SK-N-SH (cell line): ENCODE measurements around the gene NSMCE1. TPM values are rescaled to one million over a fixed set of nuclear protein-coding genes. Genes with fewer than 3 reads are reported as not detected.

Source experiments
- CTCF ChIA-PET: fragments of 300-600, 350-600 bp; formaldehyde crosslinking; extraction: SDS; loops from one replicate; lab custom pipeline; 2021; lab: Yijun Ruan, JAX
- POLR2A ChIA-PET: fragments of 350-600 bp; sonication (Branson Sonifier 250); formaldehyde crosslinking; extraction: SDS; loops from one replicate; lab custom pipeline; 2020; ENCODE audit warnings: antibody characterized with exemption, inconsistent platforms; lab: Yijun Ruan, JAX
- DNase-seq: peaks from one replicate; pipeline ENCODE4 v3.0.0; 2012
- H2AFZ ChIP-seq: fragments of 200-600 bp; sonication (generic); 2 replicates; pipeline ENCODE4 v1.8.1; 2016; ENCODE audit warnings: antibody characterized with exemption, mild to moderate bottlenecking, low read depth
- H3F3A ChIP-seq: fragments of 200-600 bp; sonication (generic); replicated peaks from 2 replicates; pipeline ENCODE3; 2016; ENCODE audit warnings: antibody characterized with exemption, mild to moderate bottlenecking; ENCODE audit not compliant: insufficient read depth
- H3K27ac ChIP-seq, 2 experiments: fragments of 200-500 bp in 1 of 2; fragments of 200-600 bp in 1 of 2; sonication (Bioruptor generic) in 1 of 2; sonication (generic), shearing (Covaris generic) in 1 of 2; 2 replicates each; pipeline versions ENCODE4 v1.5.1 to v1.6.1; 2014 to 2016; ENCODE audit warnings: low read depth in 2 of 2, inconsistent platforms in 1 of 2, low read length in 1 of 2, mild to moderate bottlenecking in 1 of 2, mixed read lengths in 1 of 2
- H3K27me3 ChIP-seq: fragments of 200-600 bp; sonication (generic), shearing (Covaris generic); 2 replicates; pipeline ENCODE4 v1.6.1; 2016; ENCODE audit warnings: mixed run types; ENCODE audit not compliant: insufficient read depth
- H3K36me3 ChIP-seq, 2 experiments: fragments of 200-500 bp in 1 of 2; fragments of 200-600 bp in 1 of 2; sonication (Bioruptor generic) in 1 of 2; sonication (generic) in 1 of 2; replicated peaks in 1 of 2; 2 replicates each; pipeline versions ENCODE3 to v1.5.1; 2014 to 2016; ENCODE audit warnings: low read length in 1 of 2, mild to moderate bottlenecking in 1 of 2; ENCODE audit not compliant: insufficient read depth in 2 of 2, control insufficient read depth in 1 of 2
- H3K4me1 ChIP-seq, 2 experiments: fragments of 200-500 bp in 1 of 2; fragments of 200-600 bp in 1 of 2; sonication (Bioruptor generic) in 1 of 2; sonication (generic), shearing (Covaris generic) in 1 of 2; 2 replicates each; pipeline versions ENCODE4 v1.5.1 to v1.6.1; 2014 to 2016; ENCODE audit warnings: low read depth in 1 of 2, low read length in 1 of 2, mixed run types in 1 of 2; ENCODE audit not compliant: insufficient read depth in 2 of 2, control insufficient read depth in 1 of 2
- H3K4me2 ChIP-seq: fragments of 200-600 bp; sonication (generic), shearing (Covaris generic); 2 replicates; pipeline ENCODE4 v1.6.1; 2017; ENCODE audit warnings: mixed run types
- H3K4me3 ChIP-seq, 2 experiments: fragments of 200-500 bp in 1 of 2; fragments of 200-600 bp in 1 of 2; sonication (Bioruptor generic) in 1 of 2; sonication (generic), shearing (Covaris generic) in 1 of 2; 2 replicates each; pipeline versions ENCODE4 v1.5.1 to v1.8.1; 2014 to 2016; ENCODE audit warnings: low read depth in 2 of 2, inconsistent platforms in 1 of 2, low read length in 1 of 2, mild to moderate bottlenecking in 1 of 2, mixed read lengths in 1 of 2, moderate library complexity in 1 of 2
- H3K79me2 ChIP-seq: fragments of 200-600 bp; sonication (generic); 2 replicates; pipeline ENCODE4 v1.8.1; 2017; ENCODE audit warnings: mild to moderate bottlenecking; ENCODE audit not compliant: insufficient read depth
- H3K9ac ChIP-seq: fragments of 200-600 bp; sonication (generic); 2 replicates; pipeline ENCODE4 v1.6.1; 2017; ENCODE audit warnings: mixed run types
- H3K9me2 ChIP-seq: fragments of 200-600 bp; sonication (generic); 2 replicates; pipeline ENCODE4 v1.6.1; 2017; ENCODE audit warnings: mixed run types
- H3K9me3 ChIP-seq: fragments of 200-600 bp; sonication (generic); 2 replicates; pipeline ENCODE4 v1.6.1; 2017; ENCODE audit warnings: mixed run types, mild to moderate bottlenecking, moderate library complexity
- H4K20me1 ChIP-seq: fragments of 200-600 bp; sonication (generic); 2 replicates; pipeline ENCODE4 v1.6.1; 2017; ENCODE audit warnings: mild to moderate bottlenecking, mixed run types; ENCODE audit not compliant: insufficient read depth
- ELF1 ChIP-seq: IDR thresholded peaks from 2 replicates; pipeline ENCODE4 v1.4.0; 2012
- EP300 ChIP-seq, 2 experiments: IDR thresholded peaks; 2 replicates each; pipeline versions ENCODE4 v1.4.0 to v1.6.1; 2012; ENCODE audit warnings: borderline replicate concordance in 1 of 2, low read depth in 1 of 2, low read length in 1 of 2
- FOSL2 ChIP-seq: IDR thresholded peaks from 2 replicates; pipeline ENCODE4 v1.4.0; 2012; ENCODE audit warnings: low read depth, mild to moderate bottlenecking, moderate library complexity, borderline replicate concordance
- FOXJ3 ChIP-seq: sonication (generic); formaldehyde crosslinking; IDR thresholded peaks from 2 replicates; pipeline ENCODE4 v1.5.1; 2020; ENCODE audit warnings: mild to moderate bottlenecking, missing genetic modification reagents
- FOXM1 ChIP-seq: IDR thresholded peaks from 2 replicates; pipeline ENCODE4 v1.4.0; 2012; ENCODE audit warnings: low read depth, mild to moderate bottlenecking
- GATA2 ChIP-seq: sonication (generic); formaldehyde crosslinking; IDR thresholded peaks from 2 replicates; pipeline ENCODE4 v1.5.0; 2020; ENCODE audit warnings: mild to moderate bottlenecking, missing genetic modification reagents
- JUND ChIP-seq: IDR thresholded peaks from 2 replicates; pipeline ENCODE4 v1.4.0; 2012
- MEF2A ChIP-seq: IDR thresholded peaks from 2 replicates; pipeline ENCODE4 v1.4.0; 2012; ENCODE audit warnings: low read depth, borderline replicate concordance
- NFIC ChIP-seq: IDR thresholded peaks from 2 replicates; pipeline ENCODE4 v1.4.0; 2012; ENCODE audit warnings: borderline replicate concordance
- NRF1 ChIP-seq: IDR thresholded peaks from 2 replicates; pipeline ENCODE4 v1.6.1; 2012; ENCODE audit warnings: low read depth, mild to moderate bottlenecking, low read length
- POLR2AphosphoS5 ChIP-seq: IDR thresholded peaks from 2 replicates; pipeline ENCODE4 v1.6.1; 2012; ENCODE audit warnings: low read depth, low read length
- RAD21 ChIP-seq: IDR thresholded peaks from 2 replicates; pipeline ENCODE4 v1.6.1; 2012; ENCODE audit warnings: mild to moderate bottlenecking, low read length
- RCOR1 ChIP-seq: fragments of 150-350 bp; IDR thresholded peaks from 2 replicates; pipeline ENCODE4 v1.6.1; 2017; ENCODE audit warnings: antibody characterized with exemption, low read length
- RFX5 ChIP-seq: IDR thresholded peaks from 2 replicates; pipeline ENCODE4 v1.6.1; 2012; ENCODE audit warnings: mild to moderate bottlenecking, improper control_type of control experiment, low read length
- RXRA ChIP-seq: IDR thresholded peaks from 2 replicates; pipeline ENCODE4 v1.4.0; 2012; ENCODE audit warnings: low read depth, mild to moderate bottlenecking, borderline replicate concordance
- SIN3A ChIP-seq: IDR thresholded peaks from 2 replicates; pipeline ENCODE4 v1.6.1; 2012; ENCODE audit warnings: low read depth, mild to moderate bottlenecking, low read length, moderate library complexity, borderline replicate concordance
- TCF12 ChIP-seq: IDR thresholded peaks from 2 replicates; pipeline ENCODE4 v1.4.0; 2012
- TEAD4 ChIP-seq: IDR thresholded peaks from 2 replicates; pipeline ENCODE4 v1.4.0; 2012; ENCODE audit warnings: mild to moderate bottlenecking, borderline replicate concordance; ENCODE audit not compliant: insufficient read depth
- WGBS: methylation state at CpG from one replicate; pipeline ENCODE4 v1.1.6; 2017; ENCODE audit warnings: low lambda C conversion rate; 5-methylcytosine and 5-hydroxymethylcytosine counted together
- polyA plus RNA-seq, 3 experiments: library from polyadenylated mRNA; depleted of rRNA; stranded (reverse); fragments of >200 nt; gene quantifications; 2 replicates each; pipeline ENCODE4 v1.2.3, GENCODE V29; 2012
- TF ChIP-seq, protein P1 (sequence below): IDR thresholded peaks from 2 replicates; pipeline ENCODE4 v1.4.0; 2012; ENCODE audit warnings: low read depth, borderline replicate concordance
- TF ChIP-seq, protein P2 (sequence below): IDR thresholded peaks from 2 replicates; pipeline ENCODE4 v1.4.0; 2012; ENCODE audit warnings: low read depth
- TF ChIP-seq, protein P3 (sequence below): IDR thresholded peaks from 2 replicates; pipeline ENCODE4; 2012
- TF ChIP-seq, protein P4 (sequence below): IDR thresholded peaks from 2 replicates; pipeline ENCODE4 v1.4.0; 2012; ENCODE audit warnings: low read depth, borderline replicate concordance

NSMCE1 gene
- polyA plus RNA-seq, 1 of the 3 experiments (the other 2 are of a cell fraction), result 39.8 TPM

DNA sequence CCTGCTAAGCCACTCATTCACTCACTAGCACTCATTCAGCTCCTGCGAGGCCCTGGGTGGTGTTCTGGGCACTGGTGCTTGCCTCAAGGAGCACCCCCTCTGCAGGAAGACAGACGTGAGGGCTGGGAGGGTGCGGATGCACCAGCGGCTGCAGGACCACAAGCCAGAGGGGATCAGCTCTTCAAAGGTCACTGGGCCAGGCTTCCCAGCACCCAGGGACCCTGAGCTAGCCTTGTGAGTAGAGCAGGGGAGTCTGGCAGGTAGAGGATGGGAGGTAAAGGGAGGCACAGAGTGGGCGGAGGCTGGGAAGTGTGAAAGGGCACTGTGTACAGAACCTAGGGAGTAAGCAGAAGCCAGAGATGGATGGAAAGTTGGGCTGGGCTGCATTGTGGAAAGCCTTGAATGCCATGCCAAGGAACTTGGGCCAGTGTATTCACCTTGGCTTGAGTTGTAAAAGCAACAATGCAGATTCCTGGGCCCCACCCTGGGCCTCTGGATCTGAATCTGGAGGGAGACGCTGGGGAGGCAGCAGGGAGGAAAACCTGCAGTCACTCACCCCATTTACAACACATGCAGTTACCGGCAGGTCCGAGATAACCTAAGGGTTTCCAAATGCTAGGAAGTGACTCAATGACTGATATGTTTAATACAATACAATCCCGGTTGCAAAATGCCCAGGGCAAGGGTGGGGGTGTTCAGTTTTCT lies 46.9 kb upstream of the NSMCE1 start:
- no peak for DNase-seq
- peak overlapping the region; percentile 15; the same call in 1 of the 2 replicates for H3K9ac ChIP-seq
- H3K27me3 ChIP-seq, result no peaks in the 10 kb centered on the region
- H3K79me2 ChIP-seq, result peaks cover 64% of the 10 kb centered on the region
- no peaks in the 10 kb centered on the region for H3K9me2 ChIP-seq
- H4K20me1 ChIP-seq, result peaks cover 13% of the 10 kb centered on the region; the same call in 1 of the 2 replicates
- no peak overlapping the region for H2AFZ ChIP-seq
- peak overlapping the region; percentile 97 for H3K4me2 ChIP-seq
- peak overlapping the region in 1 of 2 experiments; percentile 12; a peak in 1 of 4 replicates for H3K27ac ChIP-seq
- TF ChIP-seq JUND (no peak), EP300 (IDR thresholded peaks at IDR 0.05; ENCODE audit: borderline replicate concordance in 1 of 2, low read depth in 1 of 2, low read length in 1 of 2) (no peak), TEAD4 (no peak), RAD21 (no peak), FOSL2 (no peak), MEF2A (no peak), RCOR1 (no peak), NFIC (no peak), TCF12 (no peak), RFX5 (no peak), NRF1 (no peak), FOXJ3 (CRISPR knock-in tag) (no peak)
- TF ChIP-seq, protein P1, sequence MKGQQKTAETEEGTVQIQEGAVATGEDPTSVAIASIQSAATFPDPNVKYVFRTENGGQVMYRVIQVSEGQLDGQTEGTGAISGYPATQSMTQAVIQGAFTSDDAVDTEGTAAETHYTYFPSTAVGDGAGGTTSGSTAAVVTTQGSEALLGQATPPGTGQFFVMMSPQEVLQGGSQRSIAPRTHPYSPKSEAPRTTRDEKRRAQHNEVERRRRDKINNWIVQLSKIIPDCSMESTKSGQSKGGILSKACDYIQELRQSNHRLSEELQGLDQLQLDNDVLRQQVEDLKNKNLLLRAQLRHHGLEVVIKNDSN, result no peak
- TF ChIP-seq, protein P2, sequence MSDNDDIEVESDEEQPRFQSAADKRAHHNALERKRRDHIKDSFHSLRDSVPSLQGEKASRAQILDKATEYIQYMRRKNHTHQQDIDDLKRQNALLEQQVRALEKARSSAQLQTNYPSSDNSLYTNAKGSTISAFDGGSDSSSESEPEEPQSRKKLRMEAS, result no peak
- TF ChIP-seq, protein P3, sequence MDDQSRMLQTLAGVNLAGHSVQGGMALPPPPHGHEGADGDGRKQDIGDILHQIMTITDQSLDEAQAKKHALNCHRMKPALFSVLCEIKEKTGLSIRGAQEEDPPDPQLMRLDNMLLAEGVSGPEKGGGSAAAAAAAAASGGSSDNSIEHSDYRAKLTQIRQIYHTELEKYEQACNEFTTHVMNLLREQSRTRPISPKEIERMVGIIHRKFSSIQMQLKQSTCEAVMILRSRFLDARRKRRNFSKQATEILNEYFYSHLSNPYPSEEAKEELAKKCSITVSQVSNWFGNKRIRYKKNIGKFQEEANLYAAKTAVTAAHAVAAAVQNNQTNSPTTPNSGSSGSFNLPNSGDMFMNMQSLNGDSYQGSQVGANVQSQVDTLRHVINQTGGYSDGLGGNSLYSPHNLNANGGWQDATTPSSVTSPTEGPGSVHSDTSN, result no peak
- TF ChIP-seq, all 33 proteins: peak for 0
- POLR2A ChIA-PET, result no interaction called here
- Histone ChIP-seq H3K36me3 (peaks cover 0 to 3% of the 10 kb centered on the region in 2 experiments), H3K4me1 (peaks cover 0 to 10% of the 10 kb centered on the region in 2 experiments; a peak in 3 of 4 replicates), H3K9me3 (no peaks in the 10 kb centered on the region), H3F3A (peaks cover 6% of the 10 kb centered on the region), H3K4me3 (peak overlapping the region in 1 of 2 experiments; percentile 88; a peak in 2 of 4 replicates)
- 48% methylated on average over 9 of the region's 9 CpGs for WGBS
- CTCF ChIA-PET, result no interaction called here

DNA sequence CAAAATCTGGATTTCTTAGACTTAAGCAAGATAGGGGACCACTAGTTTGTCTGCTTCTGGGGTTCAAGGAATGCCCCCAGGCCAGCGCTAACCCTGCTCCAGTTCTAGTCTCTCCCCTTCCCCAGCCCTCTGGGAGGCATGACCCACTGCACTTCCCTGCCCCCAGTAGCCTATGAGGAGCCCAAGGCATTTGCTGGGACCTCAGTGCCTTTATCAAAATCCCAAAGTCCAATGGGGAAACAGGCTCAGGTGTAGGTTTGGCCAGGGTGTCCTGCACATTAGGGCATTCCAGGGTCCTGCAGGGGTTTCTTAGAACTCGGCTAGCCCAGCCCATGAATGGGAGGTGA lies 46.4 kb upstream of the NSMCE1 start:
- Histone ChIP-seq H3K79me2 (peaks cover 60% of the 10 kb centered on the region), H3K4me3 (peak overlapping the region in 1 of 2 experiments; percentile 88; a peak in 2 of 4 replicates), H4K20me1 (peaks cover 13% of the 10 kb centered on the region; the same call in 1 of the 2 replicates), H3K4me1 (peaks cover 0 to 10% of the 10 kb centered on the region in 2 experiments; a peak in 3 of 4 replicates), H3F3A (peaks cover 6% of the 10 kb centered on the region), H3K4me2 (peak overlapping the region; percentile 97), H2AFZ (no peak overlapping the region), H3K9me3 (no peaks in the 10 kb centered on the region), H3K36me3 (peaks cover 0 to 3% of the 10 kb centered on the region in 2 experiments), H3K9ac (peak overlapping the region; percentile 15; the same call in 1 of the 2 replicates), H3K27me3 (no peaks in the 10 kb centered on the region), H3K27ac (peak overlapping the region in 1 of 2 experiments; percentile 12; a peak in 1 of 4 replicates), H3K9me2 (no peaks in the 10 kb centered on the region)
- no peak for DNase-seq
- CTCF ChIA-PET, result no interaction called here
- POLR2A ChIA-PET, result no interaction called here
- 50% methylated on average over 1 of the region's 2 CpGs for WGBS
- TF ChIP-seq, protein P4, sequence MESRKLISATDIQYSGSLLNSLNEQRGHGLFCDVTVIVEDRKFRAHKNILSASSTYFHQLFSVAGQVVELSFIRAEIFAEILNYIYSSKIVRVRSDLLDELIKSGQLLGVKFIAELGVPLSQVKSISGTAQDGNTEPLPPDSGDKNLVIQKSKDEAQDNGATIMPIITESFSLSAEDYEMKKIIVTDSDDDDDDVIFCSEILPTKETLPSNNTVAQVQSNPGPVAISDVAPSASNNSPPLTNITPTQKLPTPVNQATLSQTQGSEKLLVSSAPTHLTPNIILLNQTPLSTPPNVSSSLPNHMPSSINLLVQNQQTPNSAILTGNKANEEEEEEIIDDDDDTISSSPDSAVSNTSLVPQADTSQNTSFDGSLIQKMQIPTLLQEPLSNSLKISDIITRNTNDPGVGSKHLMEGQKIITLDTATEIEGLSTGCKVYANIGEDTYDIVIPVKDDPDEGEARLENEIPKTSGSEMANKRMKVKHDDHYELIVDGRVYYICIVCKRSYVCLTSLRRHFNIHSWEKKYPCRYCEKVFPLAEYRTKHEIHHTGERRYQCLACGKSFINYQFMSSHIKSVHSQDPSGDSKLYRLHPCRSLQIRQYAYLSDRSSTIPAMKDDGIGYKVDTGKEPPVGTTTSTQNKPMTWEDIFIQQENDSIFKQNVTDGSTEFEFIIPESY, result no peak
- TF ChIP-seq ELF1, result no peak
- no peak for TF ChIP-seq FOXM1
- TF ChIP-seq, protein P2, result no peak
- TF ChIP-seq RXRA, result no peak
- TF ChIP-seq POLR2AphosphoS5, result no peak
- TF ChIP-seq, protein P3, result no peak
- TF ChIP-seq TEAD4, result no peak
- no peak for TF ChIP-seq GATA2 (CRISPR knock-in tag)
- no peak for TF ChIP-seq EP300 (IDR thresholded peaks at IDR 0.05; ENCODE audit: borderline replicate concordance in 1 of 2, low read depth in 1 of 2, low read length in 1 of 2)
- no peak for TF ChIP-seq SIN3A
- no peak for TF ChIP-seq NFIC
